Mononuclear cell (primary cell): ENCODE data around the gene ATPAF1. TPM values are rescaled to one million over a fixed set of nuclear protein-coding genes. Genes with fewer than 3 reads are reported as not detected.

ENCODE experiments used
- total RNA-seq: library from RNA; depleted of rRNA; stranded (reverse); fragments of >200 nt; gene quantifications from one replicate; pipeline ENCODE4 v1.2.3, GENCODE V29; 2012

Gene ATPAF1
- total RNA-seq, 1 donor: 14.9 TPM

Other genes with a start within 250 kb of the ATPAF1 start
- not detected for gene DMBX1, start 178.5 kb downstream of the ATPAF1 start, total RNA-seq
- 0.10 TPM for gene KNCN, start 116.7 kb downstream of the ATPAF1 start, total RNA-seq
- 25.4 TPM for gene MKNK1, start 64.1 kb downstream of the ATPAF1 start, total RNA-seq
- 7.2 TPM for gene MOB3C, start 51.6 kb downstream of the ATPAF1 start, total RNA-seq
- not detected for gene TEX38, start 3.5 kb upstream of the ATPAF1 start, total RNA-seq
- 76.0 TPM for gene EFCAB14, start 50.8 kb upstream of the ATPAF1 start, total RNA-seq
- not detected for gene CYP4B1, start 130.7 kb upstream of the ATPAF1 start, total RNA-seq